NT2/D1 (cell line): ENCODE results near the gene ZIM2.
"Not testable (repeated sequence)": the region's sequence is repeated elsewhere in the genome, so short reads cannot be mapped to it uniquely, and the experiment has no call there.

Experiments
- DNase-seq: peaks from one replicate; pipeline ENCODE4 v3.0.0-alpha.2; 2011; ENCODE audit warnings: low read depth, low spot score
- H3K27me3 ChIP-seq: 2 replicates; pipeline ENCODE4 v1.6.0; 2011; ENCODE audit warnings: mild to moderate bottlenecking; ENCODE audit not compliant: insufficient read length, insufficient read depth
- H3K36me3 ChIP-seq: 2 replicates; pipeline ENCODE4 v1.6.1; 2011; ENCODE audit warnings: mild to moderate bottlenecking, low read length, mixed read lengths; ENCODE audit not compliant: insufficient read depth, insufficient read length
- H3K4me1 ChIP-seq: 2 replicates; pipeline ENCODE4 v1.5.1; 2011; ENCODE audit not compliant: insufficient read depth, insufficient read length
- H3K4me3 ChIP-seq: 2 replicates; pipeline ENCODE4 v1.5.1; 2011; ENCODE audit warnings: low read depth; ENCODE audit not compliant: insufficient read length
- H3K9ac ChIP-seq: 2 replicates; pipeline ENCODE4 v1.6.0; 2011; ENCODE audit warnings: low read depth; ENCODE audit not compliant: insufficient read length
- H3K9me3 ChIP-seq: 2 replicates; pipeline ENCODE4 v1.5.1; 2011; ENCODE audit warnings: mild to moderate bottlenecking, low read length; ENCODE audit not compliant: insufficient read depth
- SUZ12 ChIP-seq: IDR thresholded peaks from 2 replicates; pipeline ENCODE4 v1.6.1; 2011; ENCODE audit not compliant: insufficient read length, insufficient read depth; ENCODE audit errors: extremely low read depth
- YY1 ChIP-seq: IDR thresholded peaks from 2 replicates; pipeline ENCODE4 v1.6.1; 2011; ENCODE audit not compliant: insufficient read length, insufficient read depth
- ZNF274 ChIP-seq: IDR thresholded peaks from 2 replicates; pipeline ENCODE4 v1.6.1; 2011; ENCODE audit warnings: mild to moderate bottlenecking, low read depth, low read length

ZIM2 gene

DNA sequence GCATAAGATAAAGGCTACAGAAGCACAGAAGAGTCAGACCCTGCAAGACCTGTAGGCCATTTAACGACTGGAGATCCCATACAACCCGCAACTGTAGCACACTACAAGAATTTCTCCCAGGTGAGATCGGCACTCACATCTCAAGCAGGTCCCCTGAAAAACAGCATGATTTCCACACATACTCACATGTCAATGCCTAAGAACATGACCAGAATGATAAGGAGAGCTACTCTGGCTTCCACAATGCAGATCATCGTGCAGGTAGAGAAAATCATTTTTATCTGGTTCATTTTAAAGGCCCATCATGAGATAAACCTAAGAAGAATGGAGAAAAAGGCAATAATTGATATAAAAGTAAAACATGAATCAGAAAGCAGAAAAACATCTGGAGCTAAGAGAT is 17.5 kb upstream of the ZIM2 start:
- H3K4me3 ChIP-seq = no peak overlapping the region
- no peaks in the 10 kb centered on the region for H3K27me3 ChIP-seq
- H3K9ac ChIP-seq = no peak overlapping the region
- H3K36me3 ChIP-seq = no peaks in the 10 kb centered on the region
- H3K4me1 ChIP-seq = no peaks in the 10 kb centered on the region
- TF ChIP-seq YY1 (no peak), SUZ12 (no peak), ZNF274 (no peak)
- H3K9me3 ChIP-seq = peaks cover 5% of the 10 kb centered on the region; the same call in 1 of the 2 replicates
- DNase-seq = no peak

DNA sequence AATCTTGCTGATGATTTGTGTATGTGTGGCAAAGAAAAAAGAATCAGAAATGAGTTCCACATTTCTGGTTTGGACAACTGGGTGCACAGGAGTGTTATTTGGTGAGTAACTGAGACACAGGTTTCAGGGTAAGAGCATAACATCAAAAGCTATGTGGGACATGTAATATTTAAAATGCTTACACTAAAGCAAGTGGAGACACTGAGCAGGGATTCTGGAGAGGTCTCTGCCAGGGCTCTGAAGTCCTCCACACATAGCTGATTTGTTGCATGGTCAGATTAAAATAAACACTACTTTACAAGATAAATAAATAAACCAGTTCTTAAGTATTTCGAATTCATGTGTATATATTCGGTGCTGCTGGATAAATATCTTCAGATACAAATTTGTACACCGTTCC is 16.3 kb upstream of the ZIM2 start:
- H3K9ac ChIP-seq = no peak overlapping the region
- TF ChIP-seq SUZ12 (no peak), YY1 (no peak)
- no peaks in the 10 kb centered on the region for H3K4me1 ChIP-seq
- no peak overlapping the region for H3K4me3 ChIP-seq
- H3K9me3 ChIP-seq = peaks cover 5% of the 10 kb centered on the region; the same call in 1 of the 2 replicates
- H3K27me3 ChIP-seq = no peaks in the 10 kb centered on the region
- DNase-seq = no peak
- H3K36me3 ChIP-seq = no peaks in the 10 kb centered on the region

DNA sequence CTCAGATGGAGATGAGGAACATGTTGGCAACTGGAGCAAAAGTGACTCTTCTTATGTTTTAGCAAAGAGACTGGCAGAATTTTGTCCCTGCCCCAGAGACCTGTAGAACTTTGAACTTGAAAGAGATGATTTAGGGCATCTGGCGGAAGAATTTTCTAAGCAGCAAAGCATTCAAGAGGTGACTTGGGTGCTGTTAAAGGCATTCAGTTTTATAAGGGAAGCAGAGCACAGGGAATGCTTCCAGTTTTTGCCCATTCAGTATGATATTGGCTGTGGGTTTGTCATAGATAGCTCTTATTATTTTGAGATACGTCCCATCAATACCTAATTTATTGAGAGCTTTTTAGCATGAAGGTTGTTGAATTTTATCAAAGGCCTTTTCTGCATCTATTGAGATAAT is 11.8 kb upstream of the ZIM2 start:
- H3K27me3 ChIP-seq, DNase-seq, H3K9ac ChIP-seq, H3K9me3 ChIP-seq, H3K4me1 ChIP-seq, H3K36me3 ChIP-seq, H3K4me3 ChIP-seq: not testable (repeated sequence)

DNA sequence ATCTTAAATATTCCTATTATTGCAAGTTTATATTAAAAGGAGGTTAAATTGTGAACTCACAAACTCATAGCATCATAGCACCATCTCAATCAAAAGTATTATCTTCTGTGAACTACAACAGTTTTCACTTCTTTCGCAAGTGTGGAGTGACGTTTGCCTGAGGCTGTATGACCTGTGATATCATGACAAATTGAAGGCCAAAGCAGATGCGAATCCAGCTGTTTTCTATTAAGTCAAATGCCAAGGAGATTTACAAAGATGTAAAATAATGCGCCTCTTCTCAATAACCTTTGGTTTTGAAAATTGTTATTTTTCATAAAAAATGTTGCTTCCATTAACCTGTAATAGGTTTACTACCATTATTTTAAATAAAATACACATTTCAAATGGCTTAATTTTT is 7.6 kb upstream of the ZIM2 start:
- TF ChIP-seq SUZ12 (no peak), ZNF274 (no peak), YY1 (no peak)
- Histone ChIP-seq H3K9ac (no peak overlapping the region), H3K9me3 (no peaks in the 10 kb centered on the region)

DNA sequence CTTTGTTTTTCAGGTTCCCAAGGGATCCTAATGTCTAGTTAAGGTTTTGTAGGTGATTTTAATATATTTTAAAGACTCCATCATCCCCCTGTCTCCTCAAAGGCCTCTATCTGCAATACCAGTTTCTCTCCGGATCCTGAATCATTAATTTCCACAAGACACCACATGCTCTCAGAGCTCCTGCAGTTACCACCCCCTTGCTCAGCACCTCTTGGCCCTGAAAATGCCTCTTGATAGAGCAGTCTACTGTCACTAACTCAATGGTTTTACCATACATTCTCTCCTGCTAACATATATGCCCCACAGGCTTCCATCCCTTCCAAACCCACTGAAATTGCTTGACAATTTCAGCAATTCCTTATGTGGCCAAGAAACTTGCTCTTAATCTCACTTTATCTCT is 1.9 kb upstream of the ZIM2 start:
- Histone ChIP-seq H3K36me3 (no peaks in the 10 kb centered on the region), H3K9ac (no peak overlapping the region), H3K9me3 (no peaks in the 10 kb centered on the region), H3K27me3 (no peaks in the 10 kb centered on the region), H3K4me3 (no peak overlapping the region), H3K4me1 (no peaks in the 10 kb centered on the region)
- DNase-seq = no peak
- TF ChIP-seq YY1 (no peak), SUZ12 (no peak), ZNF274 (no peak)

More for the DNA sequence above, 7.6 kb upstream of the ZIM2 start:
- no peaks in the 10 kb centered on the region for H3K36me3 ChIP-seq
- no peak for DNase-seq
- no peak overlapping the region for H3K4me3 ChIP-seq
- no peaks in the 10 kb centered on the region for H3K27me3 ChIP-seq
- no peaks in the 10 kb centered on the region for H3K4me1 ChIP-seq

DNA sequence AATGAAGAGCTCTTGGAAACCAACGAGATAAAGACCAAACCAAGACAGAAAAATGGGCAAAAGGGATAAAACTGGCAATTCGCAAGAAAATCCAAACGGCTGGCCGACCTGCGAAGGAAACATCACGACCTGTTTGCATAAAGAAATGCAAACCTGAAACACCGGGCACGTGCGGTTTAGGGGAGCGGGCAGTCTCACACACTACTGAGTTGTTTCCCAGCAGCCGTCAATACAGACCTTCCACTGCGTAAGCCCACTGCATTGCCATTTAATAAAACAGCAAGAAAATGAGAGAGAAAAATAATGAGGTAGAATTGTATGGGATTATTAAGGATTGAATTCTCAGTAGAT is 642 bp upstream of the ZIM2 start:
- H3K27me3 ChIP-seq = no peaks in the 10 kb centered on the region
- peak overlapping the region; percentile 91 for H3K4me3 ChIP-seq
- H3K36me3 ChIP-seq = no peaks in the 10 kb centered on the region
- H3K4me1 ChIP-seq = no peaks in the 10 kb centered on the region
- H3K9ac ChIP-seq = peak overlapping the region; percentile 76
- TF ChIP-seq ZNF274 (no peak), SUZ12 (no peak), YY1 (no peak)
- H3K9me3 ChIP-seq = no peaks in the 10 kb centered on the region
- no peak for DNase-seq

DNA sequence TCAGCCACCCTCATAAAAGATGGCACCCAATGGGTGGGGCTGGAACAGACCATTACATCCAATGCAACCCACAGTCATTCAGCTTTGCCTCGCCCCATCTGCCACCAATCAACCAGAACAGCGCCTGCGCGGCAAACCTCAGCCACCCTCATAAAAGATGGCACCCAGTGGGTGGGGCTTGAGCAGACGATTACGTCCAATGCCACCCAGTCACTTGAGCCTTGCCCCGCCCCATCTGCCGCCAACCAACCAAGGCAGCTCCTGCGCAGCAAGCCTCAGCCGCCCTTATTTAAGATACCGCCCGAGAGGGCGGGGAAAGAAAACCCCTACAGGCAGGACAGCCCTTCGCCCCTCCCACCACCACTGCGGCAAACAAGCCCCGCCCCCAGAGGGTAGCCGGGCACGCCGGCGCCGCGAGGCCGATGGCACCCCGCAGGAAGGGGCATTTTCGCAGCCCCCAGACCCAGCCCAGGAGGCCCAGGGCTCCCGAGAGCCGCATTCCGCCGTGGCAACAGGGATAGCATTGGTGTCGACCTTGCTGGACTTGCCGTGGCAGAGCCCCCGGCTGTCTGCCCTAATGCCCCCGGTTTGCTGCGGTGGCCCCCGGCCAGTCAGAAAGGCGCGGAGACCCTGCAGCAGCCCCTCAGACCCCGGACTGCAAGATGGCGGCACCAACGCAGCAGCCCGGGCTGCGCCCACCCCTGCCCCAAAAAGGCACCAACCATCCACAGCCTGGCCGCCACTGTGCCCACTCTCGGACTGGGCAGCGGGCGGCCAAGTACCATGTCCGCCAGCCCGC is 675 bp downstream of the ZIM2 start:
- Histone ChIP-seq H3K36me3 (peaks cover 13% of the 10 kb centered on the region), H3K9me3 (no peaks in the 10 kb centered on the region), H3K27me3 (no peaks in the 10 kb centered on the region), H3K4me3 (peak overlapping the region; percentile 91), H3K4me1 (no peaks in the 10 kb centered on the region), H3K9ac (peak overlapping the region; percentile 93)
- TF ChIP-seq SUZ12 (no peak), YY1 (no peak), ZNF274 (no peak)
- peak; percentile 97 for DNase-seq
